H9 (cell line): Measurements from ENCODE around the gene PJVK. TPM values are rescaled to one million over a fixed set of nuclear protein-coding genes. Genes with fewer than 3 reads are reported as not detected.
A peak's percentile ranks its signal among the peaks of the same experiment; 100 is the strongest.

Source experiments
- DNase-seq: peaks from one replicate; pipeline ENCODE4 v3.0.0-alpha.2; 2017
- H2AFZ ChIP-seq: one replicate; pipeline ENCODE4 v1.6.1; 2013; ENCODE audit warnings: mild to moderate bottlenecking, low read length, control low read depth, moderate library complexity
- H2AK5ac ChIP-seq: 2 replicates; pipeline ENCODE4 v1.6.1; 2013; ENCODE audit warnings: low read length, control low read depth, mixed read lengths; ENCODE audit not compliant: insufficient read length
- H2BK120ac ChIP-seq: one replicate; pipeline ENCODE4 v1.6.1; 2013; ENCODE audit warnings: low read depth, mild to moderate bottlenecking, low read length, control low read depth, inconsistent platforms; ENCODE audit not compliant: poor library complexity, severe bottlenecking
- H2BK12ac ChIP-seq: 2 replicates; pipeline ENCODE4 v1.6.1; 2013; ENCODE audit warnings: low read length, control low read depth, mixed read lengths, low read depth; ENCODE audit not compliant: insufficient read length
- H2BK15ac ChIP-seq: 2 replicates; pipeline ENCODE4 v1.6.1; 2013; ENCODE audit warnings: low read depth, low read length, control low read depth
- H2BK20ac ChIP-seq: one replicate; pipeline ENCODE4 v1.6.1; 2013; ENCODE audit warnings: low read depth, mild to moderate bottlenecking, low read length, control low read depth, inconsistent platforms; ENCODE audit not compliant: poor library complexity, severe bottlenecking
- H2BK5ac ChIP-seq: 2 replicates; pipeline ENCODE4 v1.6.1; 2013; ENCODE audit warnings: low read length, control low read depth, mixed read lengths; ENCODE audit not compliant: insufficient read length
- H3K14ac ChIP-seq: 2 replicates; pipeline ENCODE4 v1.6.1; 2013; ENCODE audit warnings: low read length, control low read depth; ENCODE audit not compliant: insufficient read depth
- H3K18ac ChIP-seq: 2 replicates; pipeline ENCODE4 v1.6.1; 2013; ENCODE audit warnings: low read depth, mild to moderate bottlenecking, mixed read lengths, low read length, control low read depth; ENCODE audit not compliant: insufficient read length
- H3K23ac ChIP-seq: 2 replicates; pipeline ENCODE4 v1.6.1; 2013; ENCODE audit warnings: low read length, control low read depth, mixed read lengths, low read depth; ENCODE audit not compliant: insufficient read length
- H3K23me2 ChIP-seq: 2 replicates; pipeline ENCODE4 v1.6.1; 2013; ENCODE audit warnings: low read depth, mild to moderate bottlenecking, mixed read lengths, low read length, control low read depth; ENCODE audit not compliant: insufficient read length, poor library complexity, severe bottlenecking
- H3K27ac ChIP-seq: 2 replicates; pipeline ENCODE4 v1.5.1; 2013; ENCODE audit warnings: low read length, control low read depth, mixed read lengths, low read depth; ENCODE audit not compliant: insufficient read length
- H3K27me3 ChIP-seq: 2 replicates; pipeline ENCODE4 v1.6.1; 2013; ENCODE audit warnings: low read length, control low read depth, inconsistent platforms; ENCODE audit not compliant: insufficient read depth
- H3K4ac ChIP-seq: 2 replicates; pipeline ENCODE4 v1.6.1; 2013; ENCODE audit warnings: low read depth, mild to moderate bottlenecking, control low read depth, inconsistent platforms, low read length, moderate library complexity
- H3K4me1 ChIP-seq: 2 replicates; pipeline ENCODE4 v1.6.1; 2013; ENCODE audit warnings: low read length, control low read depth, inconsistent platforms; ENCODE audit not compliant: insufficient read depth
- H3K4me2 ChIP-seq: 2 replicates; pipeline ENCODE4 v1.6.1; 2013; ENCODE audit warnings: low read length, control low read depth, mixed read lengths; ENCODE audit not compliant: insufficient read length, insufficient read depth
- H3K56ac ChIP-seq: 2 replicates; pipeline ENCODE4 v1.6.1; 2013; ENCODE audit warnings: low read depth, mild to moderate bottlenecking, mixed read lengths, low read length, control low read depth; ENCODE audit not compliant: insufficient read length
- H3K79me1 ChIP-seq: 2 replicates; pipeline ENCODE4 v1.6.1; 2013; ENCODE audit warnings: low read depth, mild to moderate bottlenecking, moderate library complexity, low read length, control low read depth, inconsistent platforms; ENCODE audit not compliant: insufficient read depth, poor library complexity, severe bottlenecking
- H3K79me2 ChIP-seq: 2 replicates; pipeline ENCODE4 v1.6.1; 2013; ENCODE audit warnings: low read length, control low read depth, inconsistent platforms; ENCODE audit not compliant: insufficient read depth
- H3K9ac ChIP-seq: 2 replicates; pipeline ENCODE4 v1.6.1; 2013; ENCODE audit warnings: low read length, control low read depth, mixed read lengths; ENCODE audit not compliant: insufficient read length; ENCODE audit errors: extremely low read depth
- H3K9me3 ChIP-seq: one replicate; pipeline ENCODE4 v1.6.1; 2013; ENCODE audit warnings: low read depth, low read length, inconsistent platforms; ENCODE audit not compliant: control insufficient read depth
- H3T11ph ChIP-seq: one replicate; pipeline ENCODE4 v1.6.1; 2013; ENCODE audit warnings: mild to moderate bottlenecking, low read length, control low read depth, inconsistent platforms
- H4K20me1 ChIP-seq: one replicate; pipeline ENCODE4 v1.6.1; 2013; ENCODE audit not compliant: control insufficient read depth, insufficient read length, insufficient read depth
- H4K5ac ChIP-seq: 2 replicates; pipeline ENCODE4 v1.6.1; 2013; ENCODE audit warnings: low read depth, mild to moderate bottlenecking, mixed read lengths, low read length, control low read depth; ENCODE audit not compliant: insufficient read length
- H4K8ac ChIP-seq: replicated peaks from 2 replicates; pipeline ENCODE4 v1.6.1; 2013; ENCODE audit warnings: low read length, control low read depth, mixed read lengths, low read depth; ENCODE audit not compliant: insufficient read length
- H4K91ac ChIP-seq: 2 replicates; pipeline ENCODE4 v1.6.1; 2013; ENCODE audit warnings: low read depth, mild to moderate bottlenecking, moderate library complexity, mixed read lengths, low read length, control low read depth; ENCODE audit not compliant: insufficient read length
- H3K27ac Mint-ChIP-seq, 3 experiments: 2 replicates in 2 of 3; 3 replicates in 1 of 3; pipeline ENCODE4 v1.8.0; 2020 to 2021; ENCODE audit warnings: mixed read lengths in 3 of 3, mild to moderate bottlenecking in 1 of 3, moderate library complexity in 1 of 3
- H3K27me3 Mint-ChIP-seq: 2 replicates; pipeline ENCODE4 v1.8.0; 2021; ENCODE audit warnings: low read depth, mild to moderate bottlenecking, moderate library complexity, mixed read lengths
- H3K36me3 Mint-ChIP-seq, 3 experiments: 2 replicates in 2 of 3; 3 replicates in 1 of 3; pipeline ENCODE4 v1.8.0; 2020 to 2021; ENCODE audit warnings: low read depth in 3 of 3, mixed read lengths in 3 of 3; ENCODE audit not compliant: insufficient read depth in 1 of 3
- H3K4me1 Mint-ChIP-seq, 2 experiments: 2 replicates each; pipeline ENCODE4 v1.8.0; 2020; ENCODE audit warnings: mixed read lengths in 2 of 2
- H3K4me3 Mint-ChIP-seq, 2 experiments: 2 replicates in 1 of 2; 3 replicates in 1 of 2; pipeline ENCODE4 v1.8.0; 2020 to 2021; ENCODE audit warnings: mild to moderate bottlenecking in 2 of 2, mixed read lengths in 2 of 2, moderate library complexity in 1 of 2
- H3K9me3 Mint-ChIP-seq, 2 experiments: 2 replicates in 1 of 2; 3 replicates in 1 of 2; pipeline ENCODE4 v1.8.0; 2020; ENCODE audit warnings: mild to moderate bottlenecking in 2 of 2, mixed read lengths in 2 of 2, moderate library complexity in 1 of 2
- WGBS: extraction: QIAGEN DNeasy Blood & Tissue Kit; methylation state at CpG from one replicate; pipeline ENCODE4 v1.1.7; 2013; ENCODE audit warnings: missing lambda C conversion rate, low lambda C conversion rate, mixed read lengths; ENCODE audit not compliant: insufficient read length; ENCODE audit errors: extremely low coverage; 5-methylcytosine and 5-hydroxymethylcytosine counted together
- total RNA-seq: library from RNA; stranded (reverse); gene quantifications from 2 replicates; pipeline ENCODE4 v1.2.1, GENCODE V29; 2021
- TF ChIP-seq, protein P1 (sequence below): fragments of 200-600 bp; sonication (generic); conservative IDR thresholded peaks from 3 replicates; pipeline ENCODE4 v1.8.0; 2021; ENCODE audit warnings: antibody characterized with exemption, mild to moderate bottlenecking

The PJVK gene
- total RNA-seq, 1 experiment from 2014 or later, result 4.7 TPM

DNA sequence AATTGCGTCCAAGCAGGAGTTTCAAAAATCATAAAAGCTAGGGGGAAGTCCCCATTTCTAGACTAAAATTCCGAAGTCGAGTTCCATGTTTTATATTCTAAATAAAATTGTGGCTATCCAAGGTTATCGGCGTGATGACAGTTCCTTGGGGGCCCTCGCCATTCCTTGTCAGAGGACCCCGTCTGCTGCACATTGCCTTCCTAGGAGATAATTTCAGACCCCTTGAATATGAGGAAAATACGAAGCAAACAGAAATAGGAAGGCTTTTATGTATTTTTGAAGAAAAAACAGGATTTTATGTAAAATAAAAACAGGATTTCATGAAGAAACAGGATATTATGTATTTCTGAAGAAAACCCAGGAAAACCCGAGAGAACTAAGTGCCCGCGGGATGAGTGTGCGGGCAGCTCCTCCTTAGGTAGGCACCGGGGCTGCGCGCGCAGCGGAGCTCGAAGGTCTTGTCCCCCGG, 28.6 kb downstream of the PJVK start:
- peaks cover 3% of the 10 kb centered on the region; the same call in 1 of the 2 replicates for H3K79me2 ChIP-seq
- no peak overlapping the region for H3K27ac Mint-ChIP-seq

More for the DNA sequence above, 28.6 kb downstream of the PJVK start:
- Histone ChIP-seq H3K23ac (no peak overlapping the region), H3K27me3 (no peaks in the 10 kb centered on the region), H2AFZ (no peak overlapping the region), H3T11ph (no peak overlapping the region), H4K20me1 (no peaks in the 10 kb centered on the region), H2BK5ac (no peak overlapping the region), H3K4me2 (peak overlapping the region; percentile 37), H4K5ac (no peak overlapping the region), H3K18ac (no peak overlapping the region), H3K9ac (peak overlapping the region; percentile 17), H4K8ac (no peak overlapping the region), H2BK120ac (no peak overlapping the region), H4K91ac (no peak overlapping the region), H3K23me2 (peaks cover 11% of the 10 kb centered on the region), H3K14ac (no peak overlapping the region), H3K9me3 (no peaks in the 10 kb centered on the region), H3K56ac (no peak overlapping the region), H2AK5ac (no peak overlapping the region), H2BK12ac (no peak overlapping the region), H3K79me1 (peaks cover 3% of the 10 kb centered on the region), H3K4ac (no peak overlapping the region), H2BK20ac (no peak overlapping the region), H3K4me1 (peaks cover 3% of the 10 kb centered on the region; the same call in 1 of the 2 replicates), H2BK15ac (no peak overlapping the region), H3K27ac (no peak overlapping the region)
- no peaks in the 10 kb centered on the region; a peak in 1 of 5 replicates for H3K9me3 Mint-ChIP-seq
- no CpG with 5 or more reads among the region's 19 CpGs for WGBS
- no peaks in the 10 kb centered on the region for H3K36me3 Mint-ChIP-seq
- no peak for DNase-seq
- no peaks in the 10 kb centered on the region; the same call in 1 of the 2 replicates for H3K27me3 Mint-ChIP-seq
- peak overlapping the region; percentile 91 to 97 for H3K4me3 Mint-ChIP-seq
- TF ChIP-seq, protein P1, sequence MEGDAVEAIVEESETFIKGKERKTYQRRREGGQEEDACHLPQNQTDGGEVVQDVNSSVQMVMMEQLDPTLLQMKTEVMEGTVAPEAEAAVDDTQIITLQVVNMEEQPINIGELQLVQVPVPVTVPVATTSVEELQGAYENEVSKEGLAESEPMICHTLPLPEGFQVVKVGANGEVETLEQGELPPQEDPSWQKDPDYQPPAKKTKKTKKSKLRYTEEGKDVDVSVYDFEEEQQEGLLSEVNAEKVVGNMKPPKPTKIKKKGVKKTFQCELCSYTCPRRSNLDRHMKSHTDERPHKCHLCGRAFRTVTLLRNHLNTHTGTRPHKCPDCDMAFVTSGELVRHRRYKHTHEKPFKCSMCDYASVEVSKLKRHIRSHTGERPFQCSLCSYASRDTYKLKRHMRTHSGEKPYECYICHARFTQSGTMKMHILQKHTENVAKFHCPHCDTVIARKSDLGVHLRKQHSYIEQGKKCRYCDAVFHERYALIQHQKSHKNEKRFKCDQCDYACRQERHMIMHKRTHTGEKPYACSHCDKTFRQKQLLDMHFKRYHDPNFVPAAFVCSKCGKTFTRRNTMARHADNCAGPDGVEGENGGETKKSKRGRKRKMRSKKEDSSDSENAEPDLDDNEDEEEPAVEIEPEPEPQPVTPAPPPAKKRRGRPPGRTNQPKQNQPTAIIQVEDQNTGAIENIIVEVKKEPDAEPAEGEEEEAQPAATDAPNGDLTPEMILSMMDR, result no peak
- peaks cover 20 to 27% of the 10 kb centered on the region in 2 experiments for H3K4me1 Mint-ChIP-seq
